WTC11 (cell line): Measurements from ENCODE around the gene ELOF1. TPM values are rescaled to one million over a fixed set of nuclear protein-coding genes. Genes with fewer than 3 reads are reported as not detected.
A peak's percentile ranks its signal among the peaks of the same experiment; 100 is the strongest.

ENCODE experiments used
- ATF1 ChIP-seq: sonication (generic); formaldehyde crosslinking; IDR thresholded peaks from 2 replicates; pipeline ENCODE4 v1.8.1; 2023; ENCODE audit warnings: mild to moderate bottlenecking, moderate library complexity, missing genetic modification reagents
- CBFB ChIP-seq: sonication (generic); formaldehyde crosslinking; IDR thresholded peaks from 2 replicates; pipeline ENCODE4 v1.8.1; 2022; ENCODE audit warnings: mild to moderate bottlenecking, low read depth, missing genetic modification reagents
- CREB1 ChIP-seq: sonication (generic); formaldehyde crosslinking; IDR thresholded peaks from 2 replicates; pipeline ENCODE4 v1.8.0; 2023; ENCODE audit warnings: mild to moderate bottlenecking, missing genetic modification reagents
- CREM ChIP-seq: sonication (generic); formaldehyde crosslinking; IDR thresholded peaks from 2 replicates; pipeline ENCODE4 v1.8.1; 2022; ENCODE audit warnings: mild to moderate bottlenecking, missing genetic modification reagents, moderate library complexity
- ELF4 ChIP-seq: sonication (generic); formaldehyde crosslinking; IDR thresholded peaks from 2 replicates; pipeline ENCODE4 v1.8.1; 2022; ENCODE audit warnings: low read depth, mild to moderate bottlenecking, moderate library complexity, missing genetic modification reagents
- FOXJ3 ChIP-seq: sonication (generic); formaldehyde crosslinking; IDR thresholded peaks from 2 replicates; pipeline ENCODE4 v1.9.0; 2021; ENCODE audit warnings: missing genetic modification reagents, mild to moderate bottlenecking, borderline replicate concordance
- IRF2 ChIP-seq: sonication (generic); formaldehyde crosslinking; IDR thresholded peaks from 2 replicates; pipeline ENCODE4 v1.8.0; 2022; ENCODE audit warnings: low read depth, missing genetic modification reagents, borderline replicate concordance
- JAZF1 ChIP-seq: fragments of 250-450 bp; sonication (Bioruptor Pico); IDR thresholded peaks from 2 replicates; pipeline ENCODE4 v1.9.0; 2021; ENCODE audit warnings: moderate library complexity, mild to moderate bottlenecking, inconsistent platforms
- MXD4 ChIP-seq: fragments of 250-450 bp; sonication (Bioruptor Pico); IDR thresholded peaks from 2 replicates; pipeline ENCODE4 v1.8.0; 2021; ENCODE audit warnings: mild to moderate bottlenecking, moderate library complexity, borderline replicate concordance
- MYBL2 ChIP-seq: sonication (generic); formaldehyde crosslinking; IDR thresholded peaks from 2 replicates; pipeline ENCODE4 v1.8.1; 2023; ENCODE audit warnings: mild to moderate bottlenecking, moderate library complexity, missing genetic modification reagents
- NFE2L1 ChIP-seq: sonication (generic); formaldehyde crosslinking; IDR thresholded peaks from 2 replicates; pipeline ENCODE4 v1.8.1; 2023; ENCODE audit warnings: missing genetic modification reagents
- RELA ChIP-seq: sonication (generic); formaldehyde crosslinking; IDR thresholded peaks from 2 replicates; pipeline ENCODE4 v1.8.1; 2022; ENCODE audit warnings: missing genetic modification reagents, mild to moderate bottlenecking, borderline replicate concordance
- SMAD3 ChIP-seq: sonication (generic); formaldehyde crosslinking; IDR thresholded peaks from 2 replicates; pipeline ENCODE4 v1.8.0; 2022; ENCODE audit warnings: missing genetic modification reagents, mild to moderate bottlenecking, borderline replicate concordance
- SOX15 ChIP-seq: fragments of 250-450 bp; sonication (Bioruptor Pico); IDR thresholded peaks from 2 replicates; pipeline ENCODE4 v1.9.0; 2021; ENCODE audit warnings: mild to moderate bottlenecking
- SP1 ChIP-seq: sonication (generic); formaldehyde crosslinking; conservative IDR thresholded peaks from 2 replicates; pipeline ENCODE4 v1.8.1; 2022; ENCODE audit warnings: missing genetic modification reagents
- TCF7 ChIP-seq: sonication (generic); formaldehyde crosslinking; IDR thresholded peaks from 2 replicates; pipeline ENCODE4 v1.8.0; 2022; ENCODE audit warnings: mild to moderate bottlenecking, low read depth, missing genetic modification reagents, moderate library complexity
- ZBTB21 ChIP-seq: sonication (generic); formaldehyde crosslinking; IDR thresholded peaks from 2 replicates; pipeline ENCODE4 v1.8.1; 2023; ENCODE audit warnings: mild to moderate bottlenecking, missing genetic modification reagents, borderline replicate concordance
- ZNF232 ChIP-seq: sonication (generic); formaldehyde crosslinking; IDR thresholded peaks from 2 replicates; pipeline ENCODE4 v1.8.0; 2022; ENCODE audit warnings: mild to moderate bottlenecking, missing genetic modification reagents
- ZNF317 ChIP-seq: sonication (generic); formaldehyde crosslinking; IDR thresholded peaks from 2 replicates; pipeline ENCODE4 v1.8.1; 2023; ENCODE audit warnings: low read depth, mild to moderate bottlenecking, moderate library complexity, missing genetic modification reagents, borderline replicate concordance
- ZNF396 ChIP-seq: fragments of 250-450 bp; sonication (Bioruptor Pico); IDR thresholded peaks from 2 replicates; pipeline ENCODE4 v1.8.0; 2021; ENCODE audit warnings: mild to moderate bottlenecking, moderate library complexity, borderline replicate concordance
- ZNF416 ChIP-seq: fragments of 250-450 bp; sonication (Bioruptor Pico); IDR thresholded peaks from 2 replicates; pipeline ENCODE4 v1.9.0; 2021; ENCODE audit warnings: mild to moderate bottlenecking, inconsistent platforms
- ZNF423 ChIP-seq: fragments of 250-450 bp; sonication (Bioruptor Pico); IDR thresholded peaks from 2 replicates; pipeline ENCODE4 v2.1.2; 2022; ENCODE audit warnings: mild to moderate bottlenecking, moderate library complexity
- ZNF671 ChIP-seq: fragments of 250-450 bp; sonication (Bioruptor Pico); IDR thresholded peaks from 2 replicates; pipeline ENCODE4 v1.8.0; 2021; ENCODE audit warnings: mild to moderate bottlenecking
- total RNA-seq: library from RNA; stranded (reverse); gene quantifications from 3 replicates; pipeline ENCODE4 v1.2.3, GENCODE V29; 2021
- TF ChIP-seq, protein P1 (sequence below): fragments of 250-450 bp; sonication (Bioruptor Pico); IDR thresholded peaks from 2 replicates; pipeline ENCODE4 v1.9.0; 2021; ENCODE audit warnings: mild to moderate bottlenecking
- TF ChIP-seq, protein P2 (sequence below): sonication (generic); formaldehyde crosslinking; IDR thresholded peaks from 2 replicates; pipeline ENCODE4 v1.8.1; 2023; ENCODE audit warnings: mild to moderate bottlenecking, missing genetic modification reagents, moderate library complexity
- TF ChIP-seq, protein P3 (sequence below): sonication (generic); formaldehyde crosslinking; IDR thresholded peaks from 2 replicates; pipeline ENCODE4 v1.8.0; 2023; ENCODE audit warnings: missing genetic modification reagents
- TF ChIP-seq, protein P4 (sequence below): sonication (generic); formaldehyde crosslinking; IDR thresholded peaks from 2 replicates; pipeline ENCODE4 v1.8.1; 2022; ENCODE audit warnings: low read depth, missing genetic modification reagents, borderline replicate concordance
- TF ChIP-seq, protein P5 (sequence below): sonication (generic); formaldehyde crosslinking; IDR thresholded peaks from 2 replicates; pipeline ENCODE4 v1.8.0; 2022; ENCODE audit warnings: mild to moderate bottlenecking, missing genetic modification reagents
- TF ChIP-seq, protein P6 (sequence below): sonication (generic); formaldehyde crosslinking; IDR thresholded peaks from 2 replicates; pipeline ENCODE4 v1.8.1; 2023; ENCODE audit warnings: mild to moderate bottlenecking, missing genetic modification reagents
- TF ChIP-seq, protein P7 (sequence below): sonication (generic); formaldehyde crosslinking; IDR thresholded peaks from 2 replicates; pipeline ENCODE4 v1.8.1; 2022; ENCODE audit warnings: missing genetic modification reagents, borderline replicate concordance
- TF ChIP-seq, protein P8 (sequence below): fragments of 250-450 bp; sonication (Bioruptor Pico); IDR thresholded peaks from 2 replicates; pipeline ENCODE4 v1.9.0; 2021; ENCODE audit warnings: moderate library complexity, mild to moderate bottlenecking, inconsistent platforms, borderline replicate concordance
- TF ChIP-seq, protein P9 (sequence below): sonication (generic); formaldehyde crosslinking; IDR thresholded peaks from 2 replicates; pipeline ENCODE4 v1.8.1; 2023; ENCODE audit warnings: mild to moderate bottlenecking, missing genetic modification reagents

Gene ELOF1
- total RNA-seq, 1 experiment from 2014 or later, result 86.0 TPM

DNA sequence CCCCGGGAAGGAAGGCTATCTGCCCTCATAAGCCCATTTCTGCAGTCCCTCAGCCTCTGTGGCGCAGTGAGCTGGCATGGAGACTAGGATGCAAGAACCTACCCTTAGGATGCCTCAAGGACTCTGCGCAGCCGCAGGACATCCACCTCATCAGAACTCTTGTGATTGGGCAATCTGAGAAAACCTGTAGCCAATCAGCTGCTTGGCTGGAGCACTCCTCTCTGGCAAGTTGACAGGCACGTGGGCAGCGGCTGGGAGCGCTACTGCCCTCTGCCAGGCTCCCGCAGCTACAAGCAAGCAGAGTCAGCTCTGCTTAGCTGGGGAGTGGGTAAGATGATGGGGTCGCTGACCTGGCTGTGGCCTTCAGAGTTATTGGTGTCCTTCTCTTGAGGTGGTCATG lies 28.6 kb downstream of the ELOF1 start (continued):
- TF ChIP-seq CBFB, result no peak
- no peak for TF ChIP-seq MXD4 (CRISPR knock-in tag)
- TF ChIP-seq ZNF232, result no peak
- TF ChIP-seq, protein P1, sequence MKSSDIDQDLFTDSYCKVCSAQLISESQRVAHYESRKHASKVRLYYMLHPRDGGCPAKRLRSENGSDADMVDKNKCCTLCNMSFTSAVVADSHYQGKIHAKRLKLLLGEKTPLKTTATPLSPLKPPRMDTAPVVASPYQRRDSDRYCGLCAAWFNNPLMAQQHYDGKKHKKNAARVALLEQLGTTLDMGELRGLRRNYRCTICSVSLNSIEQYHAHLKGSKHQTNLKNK (CRISPR knock-in tag), result no peak
- no peak for TF ChIP-seq CREM (CRISPR knock-in tag)
- no peak for TF ChIP-seq SOX15 (CRISPR knock-in tag)
- TF ChIP-seq SMAD3, result peak; percentile 54; the same call in 1 of the 2 replicates
- TF ChIP-seq, protein P2, sequence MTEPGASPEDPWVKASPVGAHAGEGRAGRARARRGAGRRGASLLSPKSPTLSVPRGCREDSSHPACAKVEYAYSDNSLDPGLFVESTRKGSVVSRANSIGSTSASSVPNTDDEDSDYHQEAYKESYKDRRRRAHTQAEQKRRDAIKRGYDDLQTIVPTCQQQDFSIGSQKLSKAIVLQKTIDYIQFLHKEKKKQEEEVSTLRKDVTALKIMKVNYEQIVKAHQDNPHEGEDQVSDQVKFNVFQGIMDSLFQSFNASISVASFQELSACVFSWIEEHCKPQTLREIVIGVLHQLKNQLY (CRISPR knock-in tag), result no peak
- TF ChIP-seq ZNF396, result no peak
- TF ChIP-seq FOXJ3 (CRISPR knock-in tag), result no peak
- 0 out of 2 replicates have a peak, but pooled peaks have one; percentile 61 for TF ChIP-seq ZBTB21 (CRISPR knock-in tag)
- TF ChIP-seq ZNF317, result no peak
- no peak for TF ChIP-seq ATF1 (CRISPR knock-in tag)
- TF ChIP-seq ZNF423, result no peak
- no peak for TF ChIP-seq ELF4 (CRISPR knock-in tag)
- no peak for TF ChIP-seq ZNF671
- no peak for TF ChIP-seq CREB1
- no peak for TF ChIP-seq RELA (CRISPR knock-in tag)
- TF ChIP-seq JAZF1, result no peak
- TF ChIP-seq, protein P3, sequence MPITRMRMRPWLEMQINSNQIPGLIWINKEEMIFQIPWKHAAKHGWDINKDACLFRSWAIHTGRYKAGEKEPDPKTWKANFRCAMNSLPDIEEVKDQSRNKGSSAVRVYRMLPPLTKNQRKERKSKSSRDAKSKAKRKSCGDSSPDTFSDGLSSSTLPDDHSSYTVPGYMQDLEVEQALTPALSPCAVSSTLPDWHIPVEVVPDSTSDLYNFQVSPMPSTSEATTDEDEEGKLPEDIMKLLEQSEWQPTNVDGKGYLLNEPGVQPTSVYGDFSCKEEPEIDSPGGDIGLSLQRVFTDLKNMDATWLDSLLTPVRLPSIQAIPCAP, result no peak
- TF ChIP-seq, protein P4, sequence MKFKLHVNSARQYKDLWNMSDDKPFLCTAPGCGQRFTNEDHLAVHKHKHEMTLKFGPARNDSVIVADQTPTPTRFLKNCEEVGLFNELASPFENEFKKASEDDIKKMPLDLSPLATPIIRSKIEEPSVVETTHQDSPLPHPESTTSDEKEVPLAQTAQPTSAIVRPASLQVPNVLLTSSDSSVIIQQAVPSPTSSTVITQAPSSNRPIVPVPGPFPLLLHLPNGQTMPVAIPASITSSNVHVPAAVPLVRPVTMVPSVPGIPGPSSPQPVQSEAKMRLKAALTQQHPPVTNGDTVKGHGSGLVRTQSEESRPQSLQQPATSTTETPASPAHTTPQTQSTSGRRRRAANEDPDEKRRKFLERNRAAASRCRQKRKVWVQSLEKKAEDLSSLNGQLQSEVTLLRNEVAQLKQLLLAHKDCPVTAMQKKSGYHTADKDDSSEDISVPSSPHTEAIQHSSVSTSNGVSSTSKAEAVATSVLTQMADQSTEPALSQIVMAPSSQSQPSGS (CRISPR knock-in tag), result no peak
- peak; percentile 54; the same call in 1 of the 2 replicates for TF ChIP-seq NFE2L1
- TF ChIP-seq MYBL2 (CRISPR knock-in tag), result peak; percentile 38; the same call in 1 of the 2 replicates
- TF ChIP-seq TCF7 (CRISPR knock-in tag), result no peak
- peak; percentile 51 for TF ChIP-seq SP1 (CRISPR knock-in tag)
- TF ChIP-seq, protein P5, sequence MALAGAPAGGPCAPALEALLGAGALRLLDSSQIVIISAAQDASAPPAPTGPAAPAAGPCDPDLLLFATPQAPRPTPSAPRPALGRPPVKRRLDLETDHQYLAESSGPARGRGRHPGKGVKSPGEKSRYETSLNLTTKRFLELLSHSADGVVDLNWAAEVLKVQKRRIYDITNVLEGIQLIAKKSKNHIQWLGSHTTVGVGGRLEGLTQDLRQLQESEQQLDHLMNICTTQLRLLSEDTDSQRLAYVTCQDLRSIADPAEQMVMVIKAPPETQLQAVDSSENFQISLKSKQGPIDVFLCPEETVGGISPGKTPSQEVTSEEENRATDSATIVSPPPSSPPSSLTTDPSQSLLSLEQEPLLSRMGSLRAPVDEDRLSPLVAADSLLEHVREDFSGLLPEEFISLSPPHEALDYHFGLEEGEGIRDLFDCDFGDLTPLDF (CRISPR knock-in tag), result no peak
- TF ChIP-seq, protein P6, sequence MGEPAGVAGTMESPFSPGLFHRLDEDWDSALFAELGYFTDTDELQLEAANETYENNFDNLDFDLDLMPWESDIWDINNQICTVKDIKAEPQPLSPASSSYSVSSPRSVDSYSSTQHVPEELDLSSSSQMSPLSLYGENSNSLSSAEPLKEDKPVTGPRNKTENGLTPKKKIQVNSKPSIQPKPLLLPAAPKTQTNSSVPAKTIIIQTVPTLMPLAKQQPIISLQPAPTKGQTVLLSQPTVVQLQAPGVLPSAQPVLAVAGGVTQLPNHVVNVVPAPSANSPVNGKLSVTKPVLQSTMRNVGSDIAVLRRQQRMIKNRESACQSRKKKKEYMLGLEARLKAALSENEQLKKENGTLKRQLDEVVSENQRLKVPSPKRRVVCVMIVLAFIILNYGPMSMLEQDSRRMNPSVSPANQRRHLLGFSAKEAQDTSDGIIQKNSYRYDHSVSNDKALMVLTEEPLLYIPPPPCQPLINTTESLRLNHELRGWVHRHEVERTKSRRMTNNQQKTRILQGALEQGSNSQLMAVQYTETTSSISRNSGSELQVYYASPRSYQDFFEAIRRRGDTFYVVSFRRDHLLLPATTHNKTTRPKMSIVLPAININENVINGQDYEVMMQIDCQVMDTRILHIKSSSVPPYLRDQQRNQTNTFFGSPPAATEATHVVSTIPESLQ (CRISPR knock-in tag), result no peak
- TF ChIP-seq, protein P7, sequence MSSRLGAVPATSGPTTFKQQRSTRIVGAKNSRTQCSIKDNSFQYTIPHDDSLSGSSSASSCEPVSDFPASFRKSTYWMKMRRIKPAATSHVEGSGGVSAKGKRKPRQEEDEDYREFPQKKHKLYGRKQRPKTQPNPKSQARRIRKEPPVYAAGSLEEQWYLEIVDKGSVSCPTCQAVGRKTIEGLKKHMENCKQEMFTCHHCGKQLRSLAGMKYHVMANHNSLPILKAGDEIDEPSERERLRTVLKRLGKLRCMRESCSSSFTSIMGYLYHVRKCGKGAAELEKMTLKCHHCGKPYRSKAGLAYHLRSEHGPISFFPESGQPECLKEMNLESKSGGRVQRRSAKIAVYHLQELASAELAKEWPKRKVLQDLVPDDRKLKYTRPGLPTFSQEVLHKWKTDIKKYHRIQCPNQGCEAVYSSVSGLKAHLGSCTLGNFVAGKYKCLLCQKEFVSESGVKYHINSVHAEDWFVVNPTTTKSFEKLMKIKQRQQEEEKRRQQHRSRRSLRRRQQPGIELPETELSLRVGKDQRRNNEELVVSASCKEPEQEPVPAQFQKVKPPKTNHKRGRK, result no peak
- no peak for TF ChIP-seq IRF2 (CRISPR knock-in tag)
- no peak for TF ChIP-seq ZNF416 (CRISPR knock-in tag)
- TF ChIP-seq, protein P8, sequence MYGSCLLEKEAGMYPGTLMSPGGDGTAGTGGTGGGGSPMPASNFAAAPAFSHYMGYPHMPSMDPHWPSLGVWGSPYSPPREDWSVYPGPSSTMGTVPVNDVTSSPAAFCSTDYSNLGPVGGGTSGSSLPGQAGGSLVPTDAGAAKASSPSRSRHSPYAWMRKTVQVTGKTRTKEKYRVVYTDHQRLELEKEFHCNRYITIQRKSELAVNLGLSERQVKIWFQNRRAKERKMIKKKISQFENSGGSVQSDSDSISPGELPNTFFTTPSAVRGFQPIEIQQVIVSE, result no peak
- TF ChIP-seq, protein P9, sequence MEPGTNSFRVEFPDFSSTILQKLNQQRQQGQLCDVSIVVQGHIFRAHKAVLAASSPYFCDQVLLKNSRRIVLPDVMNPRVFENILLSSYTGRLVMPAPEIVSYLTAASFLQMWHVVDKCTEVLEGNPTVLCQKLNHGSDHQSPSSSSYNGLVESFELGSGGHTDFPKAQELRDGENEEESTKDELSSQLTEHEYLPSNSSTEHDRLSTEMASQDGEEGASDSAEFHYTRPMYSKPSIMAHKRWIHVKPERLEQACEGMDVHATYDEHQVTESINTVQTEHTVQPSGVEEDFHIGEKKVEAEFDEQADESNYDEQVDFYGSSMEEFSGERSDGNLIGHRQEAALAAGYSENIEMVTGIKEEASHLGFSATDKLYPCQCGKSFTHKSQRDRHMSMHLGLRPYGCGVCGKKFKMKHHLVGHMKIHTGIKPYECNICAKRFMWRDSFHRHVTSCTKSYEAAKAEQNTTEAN (CRISPR knock-in tag), result no peak
